IMR-90 (cell line): ENCODE results near the gene POFUT2. TPM values are rescaled to one million over a fixed set of nuclear protein-coding genes. Genes with fewer than 3 reads are reported as not detected.

Experiments
- ATAC-seq: fragments of 200-7000 bp; cut with Tn5 transposase; 2 replicates; pipeline ENCODE4 v1.9.1; 2020; ENCODE audit warnings: low read depth, mild to moderate bottlenecking, moderate library complexity
- BruUV-seq: library from RNA; stranded (reverse); fragments of 400-500 nt; replicated peaks from 2 replicates; lab custom pipeline; 2021; lab: Mats Ljungman, UMichigan
- CTCF ChIA-PET: fragments of 300-600 bp; formaldehyde crosslinking; extraction: SDS; loops from one replicate; lab custom pipeline; 2021; ENCODE audit warnings: antibody characterized with exemption; lab: Yijun Ruan, JAX
- POLR2A ChIA-PET: fragments of 300-600 bp; sonication (Branson Sonifier 250); formaldehyde crosslinking; loops from one replicate; lab custom pipeline; 2022; ENCODE audit warnings: antibody characterized with exemption; ENCODE audit not compliant: unreplicated experiment; lab: Charles Lee
- DNase-seq: peaks from one replicate; pipeline ENCODE4 v3.0.0; 2013
- H2AFZ ChIP-seq: replicated peaks from 2 replicates; pipeline ENCODE3; 2013; ENCODE audit warnings: low read length, mild to moderate bottlenecking; ENCODE audit not compliant: poor library complexity
- H2AK5ac ChIP-seq: 2 replicates; pipeline ENCODE4 v1.6.1; 2013; ENCODE audit warnings: low read depth, low read length, inconsistent platforms
- H2AK9ac ChIP-seq: replicated peaks from 2 replicates; pipeline ENCODE3; 2013; ENCODE audit warnings: mild to moderate bottlenecking, low read depth, low read length, moderate library complexity; ENCODE audit not compliant: poor library complexity
- H2BK120ac ChIP-seq: 2 replicates; pipeline ENCODE4 v1.6.1; 2013; ENCODE audit warnings: low read depth, low read length, inconsistent platforms
- H2BK15ac ChIP-seq: 3 replicates; pipeline ENCODE4 v1.6.1; 2013; ENCODE audit warnings: low read depth, low read length, inconsistent platforms
- H2BK20ac ChIP-seq: 2 replicates; pipeline ENCODE4 v1.6.1; 2013; ENCODE audit warnings: low read depth, mild to moderate bottlenecking, inconsistent platforms, low read length, moderate library complexity
- H2BK5ac ChIP-seq: 2 replicates; pipeline ENCODE4 v1.6.1; 2013; ENCODE audit warnings: mild to moderate bottlenecking, low read depth, low read length, inconsistent platforms; ENCODE audit not compliant: poor library complexity, severe bottlenecking
- H3K14ac ChIP-seq: replicated peaks from 2 replicates; pipeline ENCODE4 v1.6.1; 2013; ENCODE audit warnings: low read depth, low read length, inconsistent platforms
- H3K18ac ChIP-seq: 2 replicates; pipeline ENCODE4 v1.6.1; 2013; ENCODE audit warnings: low read depth, low read length, control low read depth
- H3K23ac ChIP-seq: 2 replicates; pipeline ENCODE4 v1.6.1; 2013; ENCODE audit warnings: low read depth, low read length, inconsistent platforms
- H3K27ac ChIP-seq: 2 replicates; pipeline ENCODE4 v1.5.1; 2013; ENCODE audit warnings: mild to moderate bottlenecking, control low read depth, low read length; ENCODE audit not compliant: insufficient read depth
- H3K27me3 ChIP-seq: 2 replicates; pipeline ENCODE4 v1.6.1; 2013; ENCODE audit warnings: low read length; ENCODE audit not compliant: control insufficient read depth, insufficient read depth
- H3K36me3 ChIP-seq: 2 replicates; pipeline ENCODE4 v1.6.1; 2013; ENCODE audit warnings: low read length, mixed read lengths; ENCODE audit not compliant: control insufficient read depth, insufficient read depth
- H3K4ac ChIP-seq: 2 replicates; pipeline ENCODE4 v1.6.1; 2013; ENCODE audit warnings: low read depth, low read length, inconsistent platforms
- H3K4me1 ChIP-seq: 2 replicates; pipeline ENCODE4 v1.6.1; 2013; ENCODE audit warnings: low read length, mixed read lengths; ENCODE audit not compliant: control insufficient read depth, insufficient read depth
- H3K4me2 ChIP-seq: 2 replicates; pipeline ENCODE4 v1.6.1; 2013; ENCODE audit warnings: low read depth, mild to moderate bottlenecking, control low read depth, low read length, moderate library complexity
- H3K4me3 ChIP-seq: 2 replicates; pipeline ENCODE4 v1.5.1; 2013; ENCODE audit warnings: low read depth, mild to moderate bottlenecking, control low read depth, low read length, moderate library complexity; ENCODE audit not compliant: insufficient read depth
- H3K56ac ChIP-seq: 2 replicates; pipeline ENCODE4 v1.6.1; 2013; ENCODE audit warnings: low read length, inconsistent platforms; ENCODE audit not compliant: insufficient read depth; ENCODE audit errors: extremely low read depth
- H3K79me1 ChIP-seq, 2 experiments: 2 replicates each; pipeline ENCODE4 v1.6.1; 2013; ENCODE audit warnings: low read length in 2 of 2, inconsistent platforms in 1 of 2, low read depth in 1 of 2
- H3K9ac ChIP-seq: 2 replicates; pipeline ENCODE4 v1.6.1; 2013; ENCODE audit warnings: low read depth, low read length, control low read depth
- H3K9me1 ChIP-seq: 2 replicates; pipeline ENCODE4 v1.6.1; 2013; ENCODE audit warnings: low read length, inconsistent platforms; ENCODE audit not compliant: insufficient read depth
- H3K9me3 ChIP-seq: 2 replicates; pipeline ENCODE4 v1.6.1; 2013; ENCODE audit warnings: low read length; ENCODE audit not compliant: control insufficient read depth, insufficient read depth
- H4K20me1 ChIP-seq: 2 replicates; pipeline ENCODE4 v1.6.1; 2013; ENCODE audit warnings: low read length, inconsistent platforms; ENCODE audit not compliant: insufficient read depth
- H4K5ac ChIP-seq: 2 replicates; pipeline ENCODE4 v1.6.1; 2013; ENCODE audit warnings: mild to moderate bottlenecking, low read depth, low read length, control low read depth
- H4K8ac ChIP-seq, 2 experiments: 2 replicates each; pipeline ENCODE4 v1.6.1; 2013; ENCODE audit warnings: low read depth in 2 of 2, low read length in 2 of 2, control low read depth in 1 of 2, inconsistent platforms in 1 of 2
- H4K91ac ChIP-seq: 2 replicates; pipeline ENCODE4 v1.6.1; 2013; ENCODE audit warnings: low read depth, low read length, inconsistent platforms; ENCODE audit not compliant: insufficient read depth
- BHLHE40 ChIP-seq: fragments of 150-350 bp; IDR thresholded peaks from 2 replicates; pipeline ENCODE4 v1.6.1; 2016; ENCODE audit warnings: mild to moderate bottlenecking, low read depth, low read length
- CEBPB ChIP-seq: IDR thresholded peaks from 2 replicates; pipeline ENCODE4 v1.6.1; 2012; ENCODE audit warnings: low read depth, low read length, improper control_type of control experiment
- CHD1 ChIP-seq: IDR thresholded peaks from 2 replicates; pipeline ENCODE4 v1.6.1; 2012; ENCODE audit warnings: low read depth, low read length, improper control_type of control experiment
- FOS ChIP-seq: fragments of 150-350 bp; IDR thresholded peaks from 2 replicates; pipeline ENCODE4 v1.6.1; 2016; ENCODE audit warnings: low read depth, low read length
- MAFK ChIP-seq: IDR thresholded peaks from 2 replicates; pipeline ENCODE4 v1.6.1; 2012; ENCODE audit warnings: low read depth, low read length, improper control_type of control experiment
- MAZ ChIP-seq: IDR thresholded peaks from 2 replicates; pipeline ENCODE4 v1.6.1; 2012; ENCODE audit warnings: low read depth, mild to moderate bottlenecking, low read length, improper control_type of control experiment, moderate library complexity, borderline replicate concordance
- MXI1 ChIP-seq: IDR thresholded peaks from 2 replicates; pipeline ENCODE4 v1.6.1; 2012; ENCODE audit warnings: low read depth, mild to moderate bottlenecking, low read length, moderate library complexity, borderline replicate concordance
- NFE2L2 ChIP-seq: fragments of 150-350 bp; IDR thresholded peaks from 2 replicates; pipeline ENCODE4 v1.6.1; 2016; ENCODE audit warnings: low read depth, mild to moderate bottlenecking, low read length
- POLR2A ChIP-seq: IDR thresholded peaks from 2 replicates; pipeline ENCODE4 v1.6.1; 2012; ENCODE audit warnings: mild to moderate bottlenecking, low read depth, low read length
- RCOR1 ChIP-seq: IDR thresholded peaks from 2 replicates; pipeline ENCODE4 v1.6.1; 2012; ENCODE audit warnings: mild to moderate bottlenecking, low read length, improper control_type of control experiment; ENCODE audit not compliant: insufficient replicate concordance
- SMC3 ChIP-seq: fragments of 150-350 bp; IDR thresholded peaks from 2 replicates; pipeline ENCODE4 v1.6.1; 2016; ENCODE audit warnings: low read depth, mild to moderate bottlenecking, antibody characterized with exemption, low read length, moderate library complexity
- USF2 ChIP-seq: fragments of 150-350 bp; IDR thresholded peaks from 2 replicates; pipeline ENCODE4 v1.6.1; 2017; ENCODE audit warnings: mild to moderate bottlenecking, antibody characterized with exemption, low read length, low read depth
- WGBS, 2 experiments: methylation state at CpG; one replicate each; pipeline versions ENCODE4 v1.1.5 to v1.1.7; 2013; ENCODE audit warnings: missing lambda C conversion rate in 2 of 2; ENCODE audit not compliant: insufficient read length in 1 of 2; ENCODE audit errors: extremely low coverage in 2 of 2; 5-methylcytosine and 5-hydroxymethylcytosine counted together
- dilution Hi-C: fragments of 300-500 bp; cut with HindIII; formaldehyde crosslinking; loops from one replicate; pipeline ENCODE4 v1.14.3; 2018; ENCODE audit warnings: low sequenced_read_pairs; ENCODE audit not compliant: unreplicated experiment
- in situ Hi-C: fragments of 300-500 bp; cut with MboI; formaldehyde crosslinking; loops from 3 replicates; pipeline ENCODE4 v1.14.3; 2019; ENCODE audit warnings: low sequenced_read_pairs, inconsistent platforms, mixed read lengths
- intact Hi-C: fragments of 100-400 bp; cut with micrococcal nuclease; formaldehyde crosslinking; loops from 2 replicates; pipeline ENCODE4 v1.10.0; 2022
- polyA plus RNA-seq, 3 experiments: library from polyadenylated mRNA; depleted of rRNA; stranded (reverse); fragments of >200 nt; gene quantifications; 2 replicates each; pipeline ENCODE4 v1.2.3, GENCODE V29; 2012; ENCODE audit warnings: low replicate concordance in 1 of 3
- total RNA-seq: library from RNA; depleted of rRNA; stranded (reverse); fragments of >200 nt; gene quantifications from 2 replicates; pipeline ENCODE4 v1.2.3, GENCODE V29; 2012
- TF ChIP-seq, protein P1 (sequence below): fragments of 150-350 bp; IDR thresholded peaks from 2 replicates; pipeline ENCODE4 v1.6.1; 2016; ENCODE audit warnings: low read depth, mild to moderate bottlenecking, low read length, moderate library complexity, borderline replicate concordance

POFUT2 gene
- total and polyA plus RNA-seq, 2 of the 4 experiments (the other 2 are of a cell fraction) = 18.8 to 59.3 TPM

- Histone ChIP-seq H3K36me3 (no peaks in the 10 kb centered on the region), H3K79me1 (peaks cover 0 to 6% of the 10 kb centered on the region in 2 experiments; a peak in 1 of 4 replicates), H2BK120ac (no peak overlapping the region; the same call in 1 of the 2 replicates), H3K4me1 (peaks cover 41% of the 10 kb centered on the region), H3K9ac (no peak overlapping the region), H4K5ac (no peak overlapping the region), H3K56ac (no peak overlapping the region), H2BK20ac (no peak overlapping the region), H3K27ac (no peak overlapping the region), H2AK9ac (peak overlapping the region; percentile 45), H2AK5ac (peak overlapping the region; percentile 91), H2BK5ac (no peak overlapping the region), H3K27me3 (no peaks in the 10 kb centered on the region), H3K4ac (0 out of 2 replicates have a peak overlapping the region, but pooled peaks have one; percentile 35), H3K4me2 (no peak overlapping the region), H4K8ac (no peak overlapping the region), H2BK15ac (peak overlapping the region; percentile 13; the same call in 1 of the 3 replicates), H3K23ac (no peak overlapping the region), H3K14ac (no peak overlapping the region), H3K4me3 (no peak overlapping the region), H3K18ac (no peak overlapping the region; the same call in 1 of the 2 replicates), H3K9me1 (0 out of 2 replicates have a peak, but pooled peaks cover 6% of the 10 kb centered on the region), H4K20me1 (no peaks in the 10 kb centered on the region), H2AFZ (peak overlapping the region; percentile 44), H4K91ac (no peak overlapping the region; the same call in 1 of the 2 replicates), H3K9me3 (no peaks in the 10 kb centered on the region)
- no peak for DNase-seq
- intact Hi-C loops = no loop called here
- in situ Hi-C loops = loop anchor here (10.0 kb wide), 1 partner anchor 60 kb away; no protein-coding TSS in a partner anchor
- POLR2A ChIA-PET = no interaction called here
- CTCF ChIA-PET = interaction anchor here (1.4 kb wide), 1 partner anchor 16 kb away, joined by 5 read pairs; no protein-coding TSS in a partner anchor
- 86% methylated on average over 6 of the region's 27 CpGs; no CpG with 5 or more reads in 1 of the 2 experiments for WGBS, 2 experiments
- TF ChIP-seq MXI1 (no peak), NFE2L2 (no peak), MAZ (no peak), CEBPB (no peak), USF2 (no peak), SMC3 (no peak), RCOR1 (no peak), BHLHE40 (no peak), POLR2A (no peak), FOS (no peak), MAFK (no peak), CHD1 (no peak)
- TF ChIP-seq, protein P1, sequence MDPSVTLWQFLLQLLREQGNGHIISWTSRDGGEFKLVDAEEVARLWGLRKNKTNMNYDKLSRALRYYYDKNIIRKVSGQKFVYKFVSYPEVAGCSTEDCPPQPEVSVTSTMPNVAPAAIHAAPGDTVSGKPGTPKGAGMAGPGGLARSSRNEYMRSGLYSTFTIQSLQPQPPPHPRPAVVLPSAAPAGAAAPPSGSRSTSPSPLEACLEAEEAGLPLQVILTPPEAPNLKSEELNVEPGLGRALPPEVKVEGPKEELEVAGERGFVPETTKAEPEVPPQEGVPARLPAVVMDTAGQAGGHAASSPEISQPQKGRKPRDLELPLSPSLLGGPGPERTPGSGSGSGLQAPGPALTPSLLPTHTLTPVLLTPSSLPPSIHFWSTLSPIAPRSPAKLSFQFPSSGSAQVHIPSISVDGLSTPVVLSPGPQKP = no peak
- BruUV-seq = no TSS peak
- dilution Hi-C loops = no loop called here
- ATAC-seq = no peak
These were observed 37.0 kb upstream of the POFUT2 start for GRCh38 chr21:45324489-45325205.
